Ascending aorta (tissue), 2 donors: ENCODE data around the gene PRRT4. TPM values are rescaled to one million over a fixed set of nuclear protein-coding genes. Genes with fewer than 3 reads are reported as not detected.

Experiments used
- DNase-seq, 2 donors: peaks; one replicate each; pipeline ENCODE4 v3.0.0-alpha.2; 2019; ENCODE audit warnings: low spot score in 2 of 2
- H3K27ac ChIP-seq, 2 donors: fragments of 200-600 bp; sonication (generic); one replicate each; pipeline ENCODE4 v1.5.1; 2016 to 2017; ENCODE audit warnings: mild to moderate bottlenecking in 1 of 2
- H3K27me3 ChIP-seq: fragments of 200-600 bp; sonication (generic); one replicate; pipeline ENCODE4 v1.5.1; 2017
- H3K36me3 ChIP-seq, 2 donors: fragments of 200-600 bp; sonication (generic); one replicate each; pipeline ENCODE4 v1.5.1; 2016
- H3K4me1 ChIP-seq, 2 donors: fragments of 200-600 bp; sonication (generic); one replicate each; pipeline ENCODE4 v1.5.1; 2016 to 2017; ENCODE audit warnings: mild to moderate bottlenecking in 1 of 2
- H3K4me3 ChIP-seq, 2 donors: fragments of 200-600 bp; sonication (generic); one replicate each; pipeline ENCODE4 v1.5.1; 2016 to 2017; ENCODE audit warnings: mild to moderate bottlenecking in 1 of 2
- H3K9me3 ChIP-seq, 2 donors: fragments of 200-600 bp; sonication (generic); one replicate each; pipeline ENCODE4 v1.5.1; 2016
- intact Hi-C: fragments of 100-400 bp; cut with DNase I; formaldehyde crosslinking; loops from one replicate; pipeline ENCODE4 v1.15.1; 2023
- total RNA-seq: library from RNA; depleted of rRNA; stranded (reverse); fragments of >200 nt; gene quantifications from one replicate; pipeline ENCODE4 v1.1.0, GENCODE V29; 2016
- TF ChIP-seq, protein P1 (sequence below), 3 experiments: fragments of 200-600 bp in 2 of 3; fragments of 450-650 bp in 1 of 3; sonication (generic) in 2 of 3; IDR thresholded peaks; one replicate each; pipeline ENCODE4 v1.5.1; 2016 to 2019; ENCODE audit warnings: antibody characterized with exemption in 3 of 3, mild to moderate bottlenecking in 1 of 3, moderate library complexity in 1 of 3

PRRT4 gene
- total RNA-seq, 1 donor from 2014 or later: 7.6 TPM

GRCh38 chr7:128407751-128408708, 46.5 kb upstream of the PRRT4 start:
- Histone ChIP-seq H3K4me1 (peaks cover 9 to 24% of the 10 kb centered on the region in 2 donors), H3K9me3 (no peaks in the 10 kb centered on the region), H3K36me3 (no peaks in the 10 kb centered on the region), H3K4me3 (peak overlapping the region in 1 of 2 donors; percentile 62), H3K27me3 (no peaks in the 10 kb centered on the region), H3K27ac (peak overlapping the region; percentile 87 to 92)
- TF ChIP-seq, protein P1, sequence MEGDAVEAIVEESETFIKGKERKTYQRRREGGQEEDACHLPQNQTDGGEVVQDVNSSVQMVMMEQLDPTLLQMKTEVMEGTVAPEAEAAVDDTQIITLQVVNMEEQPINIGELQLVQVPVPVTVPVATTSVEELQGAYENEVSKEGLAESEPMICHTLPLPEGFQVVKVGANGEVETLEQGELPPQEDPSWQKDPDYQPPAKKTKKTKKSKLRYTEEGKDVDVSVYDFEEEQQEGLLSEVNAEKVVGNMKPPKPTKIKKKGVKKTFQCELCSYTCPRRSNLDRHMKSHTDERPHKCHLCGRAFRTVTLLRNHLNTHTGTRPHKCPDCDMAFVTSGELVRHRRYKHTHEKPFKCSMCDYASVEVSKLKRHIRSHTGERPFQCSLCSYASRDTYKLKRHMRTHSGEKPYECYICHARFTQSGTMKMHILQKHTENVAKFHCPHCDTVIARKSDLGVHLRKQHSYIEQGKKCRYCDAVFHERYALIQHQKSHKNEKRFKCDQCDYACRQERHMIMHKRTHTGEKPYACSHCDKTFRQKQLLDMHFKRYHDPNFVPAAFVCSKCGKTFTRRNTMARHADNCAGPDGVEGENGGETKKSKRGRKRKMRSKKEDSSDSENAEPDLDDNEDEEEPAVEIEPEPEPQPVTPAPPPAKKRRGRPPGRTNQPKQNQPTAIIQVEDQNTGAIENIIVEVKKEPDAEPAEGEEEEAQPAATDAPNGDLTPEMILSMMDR (IDR thresholded peaks at IDR 0.05): no peak
- intact Hi-C loops: no loop called here
- DNase-seq: no peak

- no peak for DNase-seq
- intact Hi-C loops: no loop called here
Observed at GRCh38 chr7:128407233-128407589, 45.7 kb upstream of the PRRT4 start.

GRCh38 chr7:128406314-128407232, 45.1 kb upstream of the PRRT4 start:
- intact Hi-C loops: no loop called here
- H3K36me3 ChIP-seq: no peaks in the 10 kb centered on the region
- DNase-seq: no peak
- H3K4me3 ChIP-seq: peak overlapping the region; percentile 65 to 77
- no peaks in the 10 kb centered on the region for H3K9me3 ChIP-seq
- H3K27me3 ChIP-seq: no peaks in the 10 kb centered on the region
- H3K4me1 ChIP-seq: peaks cover 9 to 24% of the 10 kb centered on the region in 2 donors
- peak overlapping the region; percentile 26 to 92 for H3K27ac ChIP-seq
- TF ChIP-seq, protein P1 (IDR thresholded peaks at IDR 0.05): no peak

More at GRCh38 chr7:128407233-128407589, 45.7 kb upstream of the PRRT4 start:
- peak overlapping the region; percentile 87 to 92 for H3K27ac ChIP-seq
- no peaks in the 10 kb centered on the region for H3K27me3 ChIP-seq
- H3K4me1 ChIP-seq: peaks cover 9 to 24% of the 10 kb centered on the region in 2 donors
- TF ChIP-seq, protein P1 (IDR thresholded peaks at IDR 0.05): no peak
- H3K36me3 ChIP-seq: no peaks in the 10 kb centered on the region
- no peak overlapping the region for H3K4me3 ChIP-seq
- no peaks in the 10 kb centered on the region for H3K9me3 ChIP-seq

DNA sequence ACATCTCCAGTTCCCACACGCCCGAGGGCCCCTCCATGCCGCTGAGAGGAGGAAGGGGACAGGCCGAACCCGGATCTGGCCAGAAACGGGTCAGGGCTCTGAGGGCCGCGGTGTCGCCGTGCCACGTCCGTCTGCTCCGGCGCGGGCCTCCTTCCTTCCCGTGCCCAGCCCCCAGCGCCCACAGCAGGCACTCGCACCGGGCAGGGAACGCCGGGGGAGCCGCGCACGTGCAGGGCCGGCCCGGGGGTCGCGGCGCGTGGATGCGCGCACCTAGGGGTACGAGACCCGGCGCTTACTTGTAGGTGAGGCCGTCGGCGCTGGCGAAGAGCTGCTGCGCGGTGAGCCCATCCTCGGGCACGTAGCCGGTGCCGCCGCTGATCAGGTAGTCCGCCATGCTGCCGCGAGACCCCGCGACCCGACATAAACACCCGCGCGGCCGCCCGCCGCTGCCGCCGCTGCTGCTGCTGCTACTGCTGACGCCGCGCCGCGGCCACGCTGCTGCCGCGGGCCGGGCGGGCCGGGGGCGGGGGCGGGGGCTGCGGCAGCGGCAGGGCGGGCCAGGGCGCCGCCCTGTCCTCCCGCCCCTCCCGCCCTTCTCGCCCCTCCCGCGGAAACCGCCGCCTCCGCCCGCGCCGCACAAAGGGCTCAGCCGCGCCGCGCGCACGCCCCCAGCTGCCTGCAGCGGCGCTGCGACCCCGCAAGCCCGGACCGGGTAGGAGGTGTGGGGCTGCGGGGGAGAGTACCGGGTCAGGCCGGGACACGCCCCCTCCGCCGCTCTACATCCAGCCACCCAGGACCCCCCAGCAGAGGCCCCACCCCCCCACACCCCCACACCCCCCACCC, 44.2 kb upstream of the PRRT4 start:
- TF ChIP-seq, protein P1 (IDR thresholded peaks at IDR 0.05): no peak
- H3K9me3 ChIP-seq: no peaks in the 10 kb centered on the region
- H3K4me3 ChIP-seq: peak overlapping the region; percentile 65 to 77
- peaks cover 9 to 24% of the 10 kb centered on the region in 2 donors for H3K4me1 ChIP-seq
- peak overlapping the region; percentile 55 to 66 for H3K27ac ChIP-seq
- H3K36me3 ChIP-seq: peaks cover 3 to 8% of the 10 kb centered on the region in 2 donors
- intact Hi-C loops: no loop called here
- H3K27me3 ChIP-seq: no peaks in the 10 kb centered on the region
- no peak for DNase-seq
